Measurements from ENCODE around the gene TMEM186. TPM values are rescaled to one million over a fixed set of nuclear protein-coding genes. Genes with fewer than 3 reads are reported as not detected.

The TMEM186 gene
- total and polyA plus RNA-seq, 2 of the 8 experiments (the other 6 are each of a cell fraction or from before 2014, with no cell fraction given): 13.1 TPM

DNA sequence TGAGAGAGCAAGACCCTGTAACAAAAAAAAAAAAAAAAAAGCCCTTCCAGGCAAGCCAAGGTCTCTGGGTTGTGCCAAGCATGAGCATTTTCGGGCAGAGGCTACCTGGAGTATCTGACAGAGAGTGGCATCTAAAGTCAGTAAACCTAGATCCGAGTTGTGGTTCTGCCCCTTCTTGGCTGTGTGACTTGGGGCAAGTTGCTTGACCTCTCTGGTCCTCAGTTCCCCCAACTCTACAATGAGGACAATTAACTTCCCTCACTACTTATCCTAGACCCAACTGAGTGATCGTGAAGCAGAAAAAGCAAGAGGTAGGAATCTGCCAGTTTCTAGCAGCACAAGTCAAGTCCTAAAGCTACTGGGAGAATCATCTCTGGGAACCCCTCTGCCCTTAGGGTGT, 34.4 kb downstream of the TMEM186 start:
- Histone ChIP-seq H4K91ac (replicated peaks; ENCODE audit: insufficient read length, low read length) (no peak overlapping the region), H2BK15ac (ENCODE audit: low read length) (no peak overlapping the region), H3K4me1 (replicated peaks in 1 of 4; ENCODE audit: control insufficient read depth in 3 of 4, insufficient read depth in 4 of 4, low read length in 3 of 4) (peaks cover 0 to 11% (median 5%) of the 10 kb centered on the region in 4 experiments; a peak in 4 of 7 replicates), H3K27ac (ENCODE audit: low read depth, low read length) (no peak overlapping the region), H3K14ac (ENCODE audit: insufficient read length) (no peak overlapping the region), H3K4me3 (ENCODE audit: extremely low read depth in 1 of 4, insufficient read depth in 2 of 4, low read depth in 3 of 4, low read length in 4 of 4) (no peak overlapping the region), H4K5ac (ENCODE audit: insufficient read length, low read depth, low read length) (no peak overlapping the region), H3K9ac (replicated peaks in 1 of 4; ENCODE audit: extremely low read depth in 1 of 4, low read depth in 3 of 4, low read length in 3 of 4) (no peak overlapping the region), H3K9me3 (ENCODE audit: insufficient read depth in 2 of 2, low read depth in 1 of 2, low read length in 1 of 2) (no peaks in the 10 kb centered on the region), H4K20me1 (replicated peaks in 1 of 2; ENCODE audit: control insufficient read depth in 1 of 2, insufficient read depth in 2 of 2, low read length in 2 of 2) (no peaks in the 10 kb centered on the region), H2BK12ac (ENCODE audit: low read depth, low read length) (no peak overlapping the region), H3K79me1 (ENCODE audit: low read depth, low read length) (no peaks in the 10 kb centered on the region), H3K23me2 (ENCODE audit: low read depth, low read length) (no peaks in the 10 kb centered on the region), H3K36me3 (ENCODE audit: control insufficient read depth in 2 of 4, insufficient read depth in 4 of 4, low read length in 3 of 4) (no peaks in the 10 kb centered on the region), H3K56ac (replicated peaks; ENCODE audit: insufficient read length, low read depth, low read length) (no peak overlapping the region), H3K27me3 (replicated peaks in 1 of 4; ENCODE audit: control insufficient read depth in 3 of 4, extremely low read depth in 1 of 4, insufficient read depth in 3 of 4, low read length in 3 of 4) (no peaks in the 10 kb centered on the region), H3K18ac (ENCODE audit: extremely low read depth, low read length) (no peak overlapping the region), H2AFZ (ENCODE audit: low read length) (no peak overlapping the region), H2BK5ac (ENCODE audit: low read depth, low read length) (no peak overlapping the region), H4K8ac (ENCODE audit: extremely low read depth, insufficient read depth, low read length) (no peak overlapping the region), H3K79me2 (ENCODE audit: control insufficient read depth in 1 of 2, insufficient read depth in 2 of 2, low read length in 2 of 2) (no peaks in the 10 kb centered on the region), H2BK120ac (replicated peaks; ENCODE audit: low read depth, low read length) (no peak overlapping the region), H2BK20ac (ENCODE audit: low read length) (0 out of 2 replicates have a peak overlapping the region, but pooled peaks have one; percentile 34), H2AK5ac (ENCODE audit: low read depth, low read length) (no peak overlapping the region), H3K23ac (ENCODE audit: insufficient read length) (no peak overlapping the region), H3K4me2 (ENCODE audit: insufficient read depth in 1 of 2, low read depth in 2 of 2, low read length in 2 of 2) (no peak overlapping the region), H3K4ac (replicated peaks; ENCODE audit: insufficient read length, low read depth, low read length) (no peak overlapping the region)
- 93% methylated on average over 3 of the region's 3 CpGs; no CpG with 5 or more reads in 1 of the 2 experiments for WGBS, 2 experiments (ENCODE audit: extremely low coverage in 1 of 2, insufficient coverage in 1 of 2, insufficient read length in 1 of 2, insufficient replicate concordance in 2 of 2, low coverage in 1 of 2, low lambda C conversion rate in 2 of 2, missing lambda C conversion rate in 1 of 2)
- no peak for DNase-seq (ENCODE audit: low read depth in 1 of 2, low spot score in 2 of 2)
- CTCF ChIA-PET (ENCODE audit: partially characterized antibody): no interaction called here
- no peak for FAIRE-seq
- POLR2A ChIA-PET (ENCODE audit: partially characterized antibody): interaction anchor here (0.6 to 0.7 kb wide), 2 partner anchors 210 to 275 kb away, joined by 3 to 4 read pairs; no protein-coding TSS in a partner anchor
- TF ChIP-seq CREB1 (IDR thresholded peaks at IDR 0.05): no peak
- TF ChIP-seq KDM1A (IDR thresholded peaks at IDR 0.05; ENCODE audit: borderline replicate concordance, low read length): peak; percentile 68
- no peak for TF ChIP-seq SIN3A (conservative IDR thresholded peaks at IDR 0.05 in 1 of 2, IDR thresholded peaks at IDR 0.05 in 1 of 2; ENCODE audit: low read depth in 1 of 2, low read length in 2 of 2)
- no peak for TF ChIP-seq BCL11A (IDR thresholded peaks at IDR 0.05; ENCODE audit: low read depth in 2 of 2, low read length in 2 of 2)
- no peak for TF ChIP-seq MAX (IDR thresholded peaks at IDR 0.05)
- TF ChIP-seq SRF (IDR thresholded peaks at IDR 0.05; ENCODE audit: low read depth, low read length): no peak
- no peak for TF ChIP-seq ATF3 (IDR thresholded peaks at IDR 0.05; ENCODE audit: insufficient read depth, low read depth, low read length)

All from H1 (cell line).